Aortic smooth muscle cell (primary cell): ENCODE results near the gene RASA1. TPM values are rescaled to one million over a fixed set of nuclear protein-coding genes. Genes with fewer than 3 reads are reported as not detected.

Source experiments
- total RNA-seq: library from RNA; depleted of rRNA; stranded (reverse); fragments of >200 nt; gene quantifications from 2 replicates; pipeline ENCODE4 v1.2.3, GENCODE V29; 2014

Gene RASA1
- total RNA-seq = 37.7 and 39.5 TPM in 2 replicates

GRCh38 chr5:87267574-87268125 is at the start of gene RASA1:
TSS of gene RASA1 (plus strand) at chr5:87267883. CDS start at chr5:87268452, 569 bp downstream.

DNA sequence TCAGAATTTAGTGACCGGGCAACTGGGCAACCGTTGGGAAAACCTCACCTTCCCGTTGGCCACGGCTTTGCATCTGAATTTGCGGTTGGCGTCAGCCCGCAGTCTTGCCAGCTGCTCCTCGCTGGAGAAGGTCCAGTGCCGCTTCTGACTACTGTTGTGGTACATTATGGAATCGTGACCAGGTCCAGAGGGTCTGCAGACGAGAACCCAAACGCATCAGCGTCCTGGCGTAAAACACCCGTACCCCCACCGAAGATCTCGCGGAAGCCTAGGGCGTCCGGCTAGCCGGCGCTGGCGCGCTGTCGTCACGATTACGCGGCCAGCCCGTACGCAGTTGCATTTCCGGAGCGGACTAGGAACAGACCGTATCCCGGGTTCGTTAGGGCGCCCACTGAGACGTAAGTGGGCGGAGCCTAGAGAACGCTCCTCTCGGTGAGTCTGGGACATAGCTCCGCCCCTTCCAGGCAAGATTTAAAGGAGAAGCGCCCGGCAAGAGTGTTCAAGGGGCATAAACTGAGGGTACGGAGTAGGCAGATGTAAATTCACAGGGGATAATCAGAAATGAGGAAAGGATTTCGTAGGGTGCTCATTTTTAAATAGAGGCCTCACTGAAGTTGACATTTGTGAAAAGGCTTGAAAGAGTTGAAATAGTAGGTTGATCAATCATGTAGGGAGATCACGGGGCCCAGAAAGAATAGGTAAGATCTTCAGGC is 145.1 kb downstream of the RASA1 start, which contains the start of gene CCNH:
Gene CCNH, minus strand, starts transcription at position 301 of the 713 bp plus-strand sequence. Its CDS starts 136 bp downstream, at position 165.

Other genes with a start within 250 kb of the RASA1 start
- gene CCNH, start 145.0 kb downstream of the RASA1 start, total RNA-seq = 93.6 and 112 TPM in 2 replicates